Stimulated activated CD4-positive, alpha-beta T cell treated with anti-CD3 and anti-CD28 coated beads, TNF-alpha, amount 100 ng/mL, for 1 hour (primary cell): ENCODE results near the gene LRRC10B.

Experiments
- DNase-seq, 3 donors: peaks; one replicate each; pipeline ENCODE4 v3.0.0-alpha.2; 2020; ENCODE audit warnings: low read depth in 3 of 3, low spot score in 1 of 3

The LRRC10B gene

GRCh38 chr11:61486011-61486620, 22.4 kb upstream of the LRRC10B start:
- DNase-seq = no peak

- no peak for DNase-seq
These were observed 21.8 kb upstream of the LRRC10B start for GRCh38 chr11:61486779-61487178.

- no peak for DNase-seq
These were observed 21.1 kb upstream of the LRRC10B start for GRCh38 chr11:61487342-61488025.

GRCh38 chr11:61488651-61489291, 19.8 kb upstream of the LRRC10B start:
- no peak for DNase-seq

- no peak for DNase-seq
These were observed 18.5 kb upstream of the LRRC10B start for GRCh38 chr11:61489833-61490721.

- DNase-seq = no peak
These were observed 16.7 kb upstream of the LRRC10B start for GRCh38 chr11:61491736-61492395.

- no peak for DNase-seq
These were observed 14.1 kb upstream of the LRRC10B start for GRCh38 chr11:61494381-61494961.

- DNase-seq = no peak
These were observed 12.5 kb upstream of the LRRC10B start for GRCh38 chr11:61495801-61496601.

GRCh38 chr11:61496602-61497400, 11.7 kb upstream of the LRRC10B start:
- no peak for DNase-seq

- no peak for DNase-seq
These were observed 11.1 kb upstream of the LRRC10B start for GRCh38 chr11:61497473-61497872.

GRCh38 chr11:61497876-61498275, 10.7 kb upstream of the LRRC10B start:
- DNase-seq = no peak

GRCh38 chr11:61498767-61499341, 9.7 kb upstream of the LRRC10B start:
- DNase-seq = no peak

GRCh38 chr11:61499816-61500491, 8.6 kb upstream of the LRRC10B start:
- no peak for DNase-seq

- no peak for DNase-seq
These were observed 6.0 kb upstream of the LRRC10B start for GRCh38 chr11:61502522-61502921.

- no peak for DNase-seq
These were observed 5.3 kb upstream of the LRRC10B start for GRCh38 chr11:61503135-61503770.

GRCh38 chr11:61505106-61505505, 3.4 kb upstream of the LRRC10B start:
- no peak for DNase-seq

GRCh38 chr11:61505640-61506155, 2.9 kb upstream of the LRRC10B start:
- DNase-seq = no peak
